ENCODE results near the gene MRPL48. TPM values are rescaled to one million over a fixed set of nuclear protein-coding genes. Genes with fewer than 3 reads are reported as not detected.
A peak's percentile ranks its signal among the peaks of the same experiment; 100 is the strongest.
"Not testable (repeated sequence)": the region's sequence is repeated elsewhere in the genome, so short reads cannot be mapped to it uniquely, and the experiment has no call there.

The MRPL48 gene
- total and polyA plus RNA-seq, 4 donors = 20.5 to 38.1 (median 31.0) TPM

- Histone ChIP-seq H3K27me3 (ENCODE audit: control insufficient read depth in 3 of 3, insufficient read depth in 3 of 3, low read length in 2 of 3) (no peaks in the 10 kb centered on the region), H3K4me1 (ENCODE audit: control insufficient read depth in 5 of 5, insufficient read depth in 5 of 5, low read length in 5 of 5) (peaks cover 0 to 13% (median 0%) of the 10 kb centered on the region in 5 donors), H3K27ac (ENCODE audit: low read depth in 1 of 2, low read length in 1 of 2) (no peak overlapping the region), H3K4me3 (no peak overlapping the region), H3K9ac (ENCODE audit: insufficient read depth in 1 of 2, low read length in 2 of 2) (no peak overlapping the region), H3K36me3 (ENCODE audit: control insufficient read depth in 4 of 4, insufficient read depth in 4 of 4, low read length in 4 of 4) (peaks cover 0 to 2% (median 0%) of the 10 kb centered on the region in 4 donors), H3K9me3 (ENCODE audit: control insufficient read depth in 4 of 4, insufficient read depth in 3 of 4, low read length in 3 of 4) (no peaks in the 10 kb centered on the region)
- no peak for DNase-seq
- TF ChIP-seq CTCF (IDR thresholded peaks at IDR 0.05; ENCODE audit: control extremely low read depth, extremely low read depth) = no peak
- WGBS, 2 donors = 70 to 85% methylated on average over 3 of the region's 3 CpGs
- no peak for ATAC-seq (ENCODE audit: insufficient read depth, low FRiP score)
Measured at GRCh38 chr11:73747762-73748161, 39.9 kb upstream of the MRPL48 start.

- TF ChIP-seq CTCF (IDR thresholded peaks at IDR 0.05; ENCODE audit: control extremely low read depth, extremely low read depth) = no peak
- 90 to 95% methylated on average over 5 of the region's 5 CpGs for WGBS, 2 donors
Measured at GRCh38 chr11:73748300-73748699, 39.4 kb upstream of the MRPL48 start.

GRCh38 chr11:73749118-73749517 lies 38.6 kb upstream of the MRPL48 start:
- H3K27me3 ChIP-seq (ENCODE audit: control insufficient read depth in 3 of 3, insufficient read depth in 3 of 3, low read length in 2 of 3) = no peaks in the 10 kb centered on the region
- peaks cover 0 to 2% (median under 1%) of the 10 kb centered on the region in 4 donors for H3K36me3 ChIP-seq (ENCODE audit: control insufficient read depth in 4 of 4, insufficient read depth in 4 of 4, low read length in 4 of 4)
- WGBS, 2 donors = 92 to 97% methylated on average over 7 of the region's 7 CpGs
- H3K9me3 ChIP-seq (ENCODE audit: control insufficient read depth in 4 of 4, insufficient read depth in 3 of 4, low read length in 3 of 4) = no peaks in the 10 kb centered on the region
- peaks cover 0 to 11% (median 0%) of the 10 kb centered on the region in 5 donors for H3K4me1 ChIP-seq (ENCODE audit: control insufficient read depth in 5 of 5, insufficient read depth in 5 of 5, low read length in 5 of 5)
- ATAC-seq (ENCODE audit: insufficient read depth, low FRiP score) (no peak), DNase-seq (no peak)
- no peak overlapping the region for H3K27ac ChIP-seq (ENCODE audit: low read depth in 1 of 2, low read length in 1 of 2)
- H3K9ac ChIP-seq (ENCODE audit: insufficient read depth in 1 of 2, low read length in 2 of 2) = no peak overlapping the region
- H3K4me3 ChIP-seq = no peak overlapping the region
- TF ChIP-seq CTCF (IDR thresholded peaks at IDR 0.05; ENCODE audit: control extremely low read depth, extremely low read depth) = no peak

More at GRCh38 chr11:73748300-73748699, 39.4 kb upstream of the MRPL48 start:
- peaks cover 0 to 11% (median 0%) of the 10 kb centered on the region in 5 donors for H3K4me1 ChIP-seq (ENCODE audit: control insufficient read depth in 5 of 5, insufficient read depth in 5 of 5, low read length in 5 of 5)
- H3K4me3 ChIP-seq = no peak overlapping the region
- no peak for ATAC-seq (ENCODE audit: insufficient read depth, low FRiP score)
- H3K36me3 ChIP-seq (ENCODE audit: control insufficient read depth in 4 of 4, insufficient read depth in 4 of 4, low read length in 4 of 4) = peaks cover 0 to 2% (median under 1%) of the 10 kb centered on the region in 4 donors
- H3K27ac ChIP-seq (ENCODE audit: low read depth in 1 of 2, low read length in 1 of 2) = no peak overlapping the region
- no peaks in the 10 kb centered on the region for H3K9me3 ChIP-seq (ENCODE audit: control insufficient read depth in 4 of 4, insufficient read depth in 3 of 4, low read length in 3 of 4)
- DNase-seq = no peak
- no peaks in the 10 kb centered on the region for H3K27me3 ChIP-seq (ENCODE audit: control insufficient read depth in 3 of 3, insufficient read depth in 3 of 3, low read length in 2 of 3)
- no peak overlapping the region for H3K9ac ChIP-seq (ENCODE audit: insufficient read depth in 1 of 2, low read length in 2 of 2)

- no peaks in the 10 kb centered on the region for H3K9me3 ChIP-seq (ENCODE audit: control insufficient read depth in 4 of 4, insufficient read depth in 3 of 4, low read length in 3 of 4)
- DNase-seq (no peak), ATAC-seq (ENCODE audit: insufficient read depth, low FRiP score) (no peak)
- peaks cover 0 to 11% (median 0%) of the 10 kb centered on the region in 5 donors for H3K4me1 ChIP-seq (ENCODE audit: control insufficient read depth in 5 of 5, insufficient read depth in 5 of 5, low read length in 5 of 5)
- H3K27ac ChIP-seq (ENCODE audit: low read depth in 1 of 2, low read length in 1 of 2) = no peak overlapping the region
- no peak for TF ChIP-seq CTCF (IDR thresholded peaks at IDR 0.05; ENCODE audit: control extremely low read depth, extremely low read depth)
- 55 to 62% methylated on average over 5 of the region's 5 CpGs for WGBS, 2 donors
- H3K9ac ChIP-seq (ENCODE audit: insufficient read depth in 1 of 2, low read length in 2 of 2) = no peak overlapping the region
- H3K27me3 ChIP-seq (ENCODE audit: control insufficient read depth in 3 of 3, insufficient read depth in 3 of 3, low read length in 2 of 3) = no peaks in the 10 kb centered on the region
- peaks cover 0 to 3% (median under 1%) of the 10 kb centered on the region in 4 donors for H3K36me3 ChIP-seq (ENCODE audit: control insufficient read depth in 4 of 4, insufficient read depth in 4 of 4, low read length in 4 of 4)
- no peak overlapping the region for H3K4me3 ChIP-seq
Measured at GRCh38 chr11:73750228-73750627, 37.4 kb upstream of the MRPL48 start.

- peak overlapping the region in 1 of 2 donors; percentile 31 for H3K27ac ChIP-seq (ENCODE audit: low read depth in 1 of 2, low read length in 1 of 2)
- WGBS, 2 donors = 94 to 96% methylated on average over 4 of the region's 4 CpGs
- H3K9ac ChIP-seq (ENCODE audit: insufficient read depth in 1 of 2, low read length in 2 of 2); H3K36me3 ChIP-seq (ENCODE audit: control insufficient read depth in 4 of 4, insufficient read depth in 4 of 4, low read length in 4 of 4); DNase-seq; H3K9me3 ChIP-seq (ENCODE audit: control insufficient read depth in 4 of 4, insufficient read depth in 3 of 4, low read length in 3 of 4); ATAC-seq (ENCODE audit: insufficient read depth, low FRiP score); H3K27me3 ChIP-seq (ENCODE audit: control insufficient read depth in 3 of 3, insufficient read depth in 3 of 3, low read length in 2 of 3); H3K4me3 ChIP-seq: not testable (repeated sequence)
- peaks cover 0 to 11% (median 0%) of the 10 kb centered on the region in 5 donors for H3K4me1 ChIP-seq (ENCODE audit: control insufficient read depth in 5 of 5, insufficient read depth in 5 of 5, low read length in 5 of 5)
Measured at GRCh38 chr11:73750862-73751261, 36.8 kb upstream of the MRPL48 start.
